Neural progenitor cell (in vitro differentiated cells): ENCODE measurements around the gene PAQR8.

Experiments used
- EZH2 ChIP-seq: fragments of 200-600 bp; sonication (generic); IDR thresholded peaks from 2 replicates; pipeline ENCODE4 v1.6.1; 2017; ENCODE audit warnings: antibody characterized with exemption, mild to moderate bottlenecking, moderate library complexity
- EZH2phosphoT487 ChIP-seq: fragments of 200-600 bp; sonication (generic); IDR thresholded peaks from 2 replicates; pipeline ENCODE4 v1.6.1; 2017; ENCODE audit warnings: antibody characterized with exemption
- TF ChIP-seq, protein P1 (sequence below): fragments of 200-600 bp; sonication (generic); IDR thresholded peaks from 2 replicates; pipeline ENCODE4 v1.5.1; 2017; ENCODE audit warnings: antibody characterized with exemption, mild to moderate bottlenecking

DNA sequence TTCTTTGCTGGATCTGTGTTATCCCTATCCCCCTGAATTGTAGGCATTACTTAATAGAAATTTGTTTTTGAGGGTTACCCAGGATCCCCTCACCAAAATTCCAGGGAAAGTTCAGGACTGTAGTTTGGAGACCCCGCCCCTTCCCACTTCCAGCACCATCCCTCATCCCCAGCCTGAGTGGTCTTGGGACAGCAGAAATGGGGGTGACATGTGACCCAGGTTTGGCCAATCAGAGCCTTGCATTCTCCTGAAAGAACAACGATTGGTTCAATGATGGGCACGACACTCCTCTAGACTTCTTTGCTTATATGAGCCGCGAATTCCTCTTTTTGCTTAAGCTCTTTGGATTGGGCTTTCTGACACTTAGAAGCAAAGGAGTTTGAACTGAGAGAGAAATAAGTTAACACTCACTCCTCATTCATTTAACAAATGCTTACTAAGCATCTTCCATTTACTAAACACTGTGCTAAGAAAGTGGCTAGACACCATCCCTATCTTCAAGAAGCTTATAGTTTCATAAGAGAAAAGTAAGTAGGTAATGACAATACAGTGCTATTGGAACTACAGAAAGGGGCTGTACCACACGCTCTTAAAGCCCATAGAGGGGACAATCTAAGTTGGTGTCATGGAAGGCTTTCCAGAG is 24.9 kb upstream of the PAQR8 start:
- TF ChIP-seq, protein P1, sequence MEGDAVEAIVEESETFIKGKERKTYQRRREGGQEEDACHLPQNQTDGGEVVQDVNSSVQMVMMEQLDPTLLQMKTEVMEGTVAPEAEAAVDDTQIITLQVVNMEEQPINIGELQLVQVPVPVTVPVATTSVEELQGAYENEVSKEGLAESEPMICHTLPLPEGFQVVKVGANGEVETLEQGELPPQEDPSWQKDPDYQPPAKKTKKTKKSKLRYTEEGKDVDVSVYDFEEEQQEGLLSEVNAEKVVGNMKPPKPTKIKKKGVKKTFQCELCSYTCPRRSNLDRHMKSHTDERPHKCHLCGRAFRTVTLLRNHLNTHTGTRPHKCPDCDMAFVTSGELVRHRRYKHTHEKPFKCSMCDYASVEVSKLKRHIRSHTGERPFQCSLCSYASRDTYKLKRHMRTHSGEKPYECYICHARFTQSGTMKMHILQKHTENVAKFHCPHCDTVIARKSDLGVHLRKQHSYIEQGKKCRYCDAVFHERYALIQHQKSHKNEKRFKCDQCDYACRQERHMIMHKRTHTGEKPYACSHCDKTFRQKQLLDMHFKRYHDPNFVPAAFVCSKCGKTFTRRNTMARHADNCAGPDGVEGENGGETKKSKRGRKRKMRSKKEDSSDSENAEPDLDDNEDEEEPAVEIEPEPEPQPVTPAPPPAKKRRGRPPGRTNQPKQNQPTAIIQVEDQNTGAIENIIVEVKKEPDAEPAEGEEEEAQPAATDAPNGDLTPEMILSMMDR, result no peak
- no peak for TF ChIP-seq EZH2phosphoT487
- no peak for TF ChIP-seq EZH2
